ENCODE results near the gene ITSN1. TPM values are rescaled to one million over a fixed set of nuclear protein-coding genes. Genes with fewer than 3 reads are reported as not detected.

Gene ITSN1
- total RNA-seq, 1 experiment from 2014 or later: 10.9 TPM

GRCh38 chr21:33874161-33874560, 231.9 kb downstream of the ITSN1 start:
- in situ Hi-C loops (cut with HindIII; ENCODE audit: low pct_unique_long_range_greater_than_20kb, low sequenced_read_pairs): no loop called here
- DNase-seq (ENCODE audit: low read depth, low spot score): no peak

GRCh38 chr21:33875026-33875695, 232.9 kb downstream of the ITSN1 start:
- in situ Hi-C loops (cut with HindIII; ENCODE audit: low pct_unique_long_range_greater_than_20kb, low sequenced_read_pairs): no loop called here
- no peak for DNase-seq (ENCODE audit: low read depth, low spot score)

DNA sequence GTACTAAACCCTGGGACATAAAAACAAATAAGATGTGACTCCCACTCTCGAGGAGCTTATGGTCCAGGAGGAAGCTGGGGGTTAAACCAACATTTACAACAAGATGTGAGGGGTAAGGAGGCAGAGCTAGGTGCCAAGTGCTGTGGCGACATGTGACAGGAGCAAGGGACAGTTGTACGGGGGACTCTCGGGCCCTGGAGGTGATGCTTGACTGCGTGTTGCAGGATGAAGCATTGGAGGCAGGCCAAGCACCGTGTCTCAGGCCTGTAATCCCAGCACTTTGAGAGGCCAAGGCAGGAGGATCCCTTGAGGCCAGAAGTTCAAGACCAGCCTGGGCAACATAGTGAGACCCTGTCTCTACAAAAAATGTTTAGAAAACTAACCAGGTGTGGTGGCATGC, 236.5 kb downstream of the ITSN1 start:
- no peak for DNase-seq (ENCODE audit: low read depth, low spot score)
- in situ Hi-C loops (cut with HindIII; ENCODE audit: low pct_unique_long_range_greater_than_20kb, low sequenced_read_pairs): no loop called here

DNA sequence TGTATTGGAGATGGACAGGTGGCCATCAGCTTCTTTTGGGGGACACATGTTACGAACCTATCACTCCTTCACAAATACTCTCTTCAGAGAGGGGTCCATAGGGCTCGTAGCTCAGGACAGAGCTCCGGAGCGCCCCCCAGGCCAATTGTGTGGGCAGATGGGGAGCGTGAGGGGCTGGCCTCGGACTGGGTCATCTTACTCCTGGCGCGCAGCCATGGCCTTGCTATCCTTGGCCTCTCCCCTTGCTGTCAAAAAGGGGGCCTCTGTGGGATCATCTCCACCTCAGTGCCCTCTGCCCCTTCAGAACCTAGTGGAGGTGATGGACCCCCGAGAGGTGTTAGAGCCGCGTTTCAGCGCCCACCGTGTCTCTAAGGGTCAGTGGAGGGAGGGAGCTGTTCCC, 238.3 kb downstream of the ITSN1 start:
- in situ Hi-C loops (cut with HindIII; ENCODE audit: low pct_unique_long_range_greater_than_20kb, low sequenced_read_pairs): no loop called here
- no peak for DNase-seq (ENCODE audit: low read depth, low spot score)

DNA sequence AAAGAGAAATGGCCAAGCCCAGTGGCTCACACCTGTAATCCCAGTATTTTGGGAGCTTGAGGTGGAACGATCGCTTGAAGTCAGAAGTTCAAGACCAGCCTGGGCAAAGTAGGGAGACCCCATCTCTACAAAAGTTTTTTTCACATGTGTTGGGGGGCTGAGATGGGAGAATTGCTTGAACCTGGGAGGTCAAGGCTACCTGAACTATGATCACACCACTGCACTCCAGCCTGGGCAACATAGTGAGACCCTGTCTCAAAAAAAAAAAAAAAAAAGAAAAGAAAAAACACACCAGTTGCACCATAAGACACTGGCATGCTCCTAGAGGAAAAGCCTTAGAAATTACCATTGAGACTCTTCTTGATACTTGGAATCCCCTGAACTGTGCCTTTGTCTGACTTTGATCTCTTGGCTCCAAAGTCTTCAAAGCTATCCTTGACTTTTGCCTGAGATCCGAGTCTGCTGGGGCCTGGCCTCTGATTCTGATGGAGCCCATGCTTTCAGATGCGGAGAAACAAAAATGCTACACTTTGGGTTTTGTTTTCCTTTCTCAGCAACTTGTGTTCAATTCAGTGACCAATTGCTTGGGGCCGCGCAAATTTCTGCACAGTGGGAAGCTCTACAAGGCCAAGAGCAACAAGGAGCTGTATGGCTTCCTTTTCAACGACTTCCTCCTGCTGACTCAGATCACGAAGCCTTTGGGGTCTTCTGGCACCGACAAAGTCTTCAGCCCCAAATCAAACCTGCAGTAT, 239.6 kb downstream of the ITSN1 start:
- DNase-seq (ENCODE audit: low read depth, low spot score): no peak
- in situ Hi-C loops (cut with HindIII; ENCODE audit: low pct_unique_long_range_greater_than_20kb, low sequenced_read_pairs): no loop called here

- in situ Hi-C loops (cut with HindIII; ENCODE audit: low pct_unique_long_range_greater_than_20kb, low sequenced_read_pairs): no loop called here
- no peak for DNase-seq (ENCODE audit: low read depth, low spot score)
These were observed 240.8 kb downstream of the ITSN1 start for GRCh38 chr21:33883118-33883517.

GRCh38 chr21:33884376-33885171, 242.3 kb downstream of the ITSN1 start:
- no peak for DNase-seq (ENCODE audit: low read depth, low spot score)
- in situ Hi-C loops (cut with HindIII; ENCODE audit: low pct_unique_long_range_greater_than_20kb, low sequenced_read_pairs): no loop called here

- in situ Hi-C loops (cut with HindIII; ENCODE audit: low pct_unique_long_range_greater_than_20kb, low sequenced_read_pairs): no loop called here
These were observed 242.8 kb downstream of the ITSN1 start for GRCh38 chr21:33885172-33885514.

DNA sequence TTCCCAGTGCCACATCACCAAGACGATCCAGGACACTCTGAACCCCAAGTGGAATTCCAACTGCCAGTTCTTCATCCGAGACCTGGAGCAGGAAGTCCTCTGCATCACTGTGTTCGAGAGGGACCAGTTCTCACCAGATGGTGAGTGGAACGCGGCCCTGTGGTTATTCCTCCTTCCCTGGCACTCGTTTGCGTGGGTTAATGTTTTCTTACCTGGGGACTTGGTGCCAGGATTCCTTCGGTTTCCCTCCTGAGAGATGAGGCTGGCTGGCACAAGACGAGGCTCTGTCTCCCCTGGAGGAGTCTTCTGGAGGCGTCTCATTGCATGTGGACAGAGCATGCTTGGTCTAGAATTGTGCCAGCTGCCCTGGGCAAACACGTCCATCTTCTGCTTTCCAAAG, 244.0 kb downstream of the ITSN1 start:
- in situ Hi-C loops (cut with HindIII; ENCODE audit: low pct_unique_long_range_greater_than_20kb, low sequenced_read_pairs): no loop called here
- no peak for DNase-seq (ENCODE audit: low read depth, low spot score)

More at GRCh38 chr21:33885172-33885514, 242.8 kb downstream of the ITSN1 start:
- no peak for DNase-seq (ENCODE audit: low read depth, low spot score)

- no peak for DNase-seq (ENCODE audit: low read depth, low spot score)
- in situ Hi-C loops (cut with HindIII; ENCODE audit: low pct_unique_long_range_greater_than_20kb, low sequenced_read_pairs): no loop called here
These were observed 247.9 kb downstream of the ITSN1 start for GRCh38 chr21:33890187-33890586.

- DNase-seq (ENCODE audit: low read depth, low spot score): no peak
- in situ Hi-C loops (cut with HindIII; ENCODE audit: low pct_unique_long_range_greater_than_20kb, low sequenced_read_pairs): no loop called here
These were observed 250.6 kb downstream of the ITSN1 start for GRCh38 chr21:33892853-33893252.

GRCh38 chr21:33893917-33894316, 251.6 kb downstream of the ITSN1 start:
- no peak for DNase-seq (ENCODE audit: low read depth, low spot score)
- in situ Hi-C loops (cut with HindIII; ENCODE audit: low pct_unique_long_range_greater_than_20kb, low sequenced_read_pairs): no loop called here

DNA sequence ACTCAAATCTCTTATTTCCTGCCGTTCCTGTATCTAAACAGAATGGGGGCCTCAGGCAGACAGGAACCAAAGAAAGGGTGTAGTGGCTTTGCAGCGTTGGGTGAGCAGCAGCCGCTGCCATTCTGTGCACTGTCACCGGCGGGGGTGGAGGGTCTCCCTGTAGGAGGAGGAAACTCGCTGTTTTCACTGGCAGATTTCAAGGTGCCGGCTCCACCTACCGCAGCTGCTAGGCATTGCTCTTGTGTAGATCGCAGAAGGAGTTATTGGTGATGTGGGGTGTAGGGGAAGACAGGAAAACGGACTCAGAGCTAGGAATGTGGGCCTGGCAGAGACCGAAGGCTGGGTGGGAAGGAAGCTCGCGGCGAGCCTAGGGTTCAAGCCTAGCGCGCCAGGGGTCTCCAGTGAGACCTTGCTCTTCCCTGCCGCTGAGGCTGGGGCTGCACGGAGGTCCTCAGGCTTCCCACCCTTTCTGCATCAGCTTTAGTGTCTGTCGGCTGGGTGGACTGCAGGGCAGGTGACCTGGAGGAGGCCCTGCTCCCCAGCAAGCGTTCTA, 252.5 kb downstream of the ITSN1 start:
- in situ Hi-C loops (cut with HindIII; ENCODE audit: low pct_unique_long_range_greater_than_20kb, low sequenced_read_pairs): no loop called here
- DNase-seq (ENCODE audit: low read depth, low spot score): peak; percentile 87

DNA sequence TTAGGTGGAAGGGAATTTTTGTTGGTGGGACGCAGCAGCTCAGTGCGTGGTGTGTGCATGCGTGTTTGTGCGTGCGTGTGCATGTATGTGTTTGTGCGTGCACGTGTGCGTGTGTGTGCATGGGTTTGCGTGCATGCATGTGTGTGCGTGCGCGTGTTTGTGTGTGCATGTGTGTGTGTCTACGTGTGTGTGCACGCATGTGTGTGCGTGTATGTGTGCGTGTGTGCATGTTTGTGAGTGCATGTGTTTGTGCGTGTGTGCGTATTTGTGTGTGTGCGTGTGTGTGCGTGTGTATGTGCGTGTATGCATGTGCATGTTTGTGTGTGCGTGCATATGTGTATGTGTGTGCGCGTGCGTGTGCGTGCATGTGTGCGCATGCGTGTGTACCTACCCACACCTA, 253.1 kb downstream of the ITSN1 start:
- in situ Hi-C loops (cut with HindIII; ENCODE audit: low pct_unique_long_range_greater_than_20kb, low sequenced_read_pairs): no loop called here
- no peak for DNase-seq (ENCODE audit: low read depth, low spot score)

DNA sequence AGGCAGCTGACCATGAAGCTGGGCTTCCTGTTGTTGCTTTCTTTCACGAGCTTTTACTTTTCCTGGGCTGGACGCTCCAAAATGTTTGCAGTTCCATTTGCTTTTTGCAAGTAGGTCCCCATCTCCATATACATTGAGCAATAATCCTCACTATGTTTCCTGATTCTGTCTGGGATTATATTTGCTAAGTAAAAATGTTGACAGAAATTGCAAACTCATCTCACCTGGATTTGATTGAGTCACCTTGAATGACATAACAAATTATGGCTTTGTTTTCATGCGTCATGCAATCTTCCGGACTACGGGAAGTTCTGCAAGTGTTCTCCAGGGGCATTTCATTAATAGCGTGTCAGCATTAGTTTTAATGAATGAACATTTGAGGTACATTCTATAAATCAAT, 254.4 kb downstream of the ITSN1 start:
- in situ Hi-C loops (cut with HindIII; ENCODE audit: low pct_unique_long_range_greater_than_20kb, low sequenced_read_pairs): no loop called here
- no peak for DNase-seq (ENCODE audit: low read depth, low spot score)

DNA sequence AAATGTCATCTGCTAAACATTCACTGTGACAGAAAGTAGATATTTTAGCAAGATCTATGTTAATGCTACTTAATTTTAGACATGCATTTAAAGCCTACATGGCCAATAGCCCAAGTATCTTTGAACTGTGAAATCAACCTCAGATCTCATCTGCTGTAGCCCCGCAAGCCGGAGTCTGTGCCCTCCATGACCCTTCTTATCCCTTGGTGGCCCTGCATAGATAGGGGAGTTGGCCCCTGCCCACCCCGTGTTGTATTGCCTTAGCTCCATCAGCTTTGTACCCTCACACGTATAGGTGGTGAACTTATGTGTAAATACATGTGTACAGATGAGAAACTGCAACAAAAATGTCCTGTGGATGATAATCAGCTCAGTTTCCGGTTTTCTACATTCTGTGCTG, 254.8 kb downstream of the ITSN1 start:
- no peak for DNase-seq (ENCODE audit: low read depth, low spot score)
- in situ Hi-C loops (cut with HindIII; ENCODE audit: low pct_unique_long_range_greater_than_20kb, low sequenced_read_pairs): no loop called here

GRCh38 chr21:33897739-33898138, 255.4 kb downstream of the ITSN1 start:
- in situ Hi-C loops (cut with HindIII; ENCODE audit: low pct_unique_long_range_greater_than_20kb, low sequenced_read_pairs): no loop called here
- no peak for DNase-seq (ENCODE audit: low read depth, low spot score)

DNA sequence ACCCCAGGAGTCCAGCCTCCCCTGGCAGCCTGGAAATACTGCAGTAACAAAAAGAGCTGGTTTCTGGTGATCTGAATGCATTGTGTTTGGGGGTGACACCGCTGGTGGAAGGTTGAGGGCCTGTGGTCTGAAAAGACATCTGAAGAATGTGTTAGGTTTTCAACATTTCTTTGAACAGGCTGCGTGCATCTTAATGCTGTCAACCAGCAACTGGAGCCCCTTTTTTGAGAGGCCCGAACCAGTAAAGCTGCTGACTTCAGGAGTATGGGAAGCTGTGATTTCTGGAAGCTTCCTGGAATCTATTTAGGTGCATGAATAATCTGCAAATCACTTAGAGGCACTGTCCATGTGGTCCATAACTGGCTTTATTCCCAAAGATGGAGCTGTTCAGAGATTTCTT, 256.3 kb downstream of the ITSN1 start:
- no peak for DNase-seq (ENCODE audit: low read depth, low spot score)
- in situ Hi-C loops (cut with HindIII; ENCODE audit: low pct_unique_long_range_greater_than_20kb, low sequenced_read_pairs): no loop called here

Data from SK-MEL-5 (cell line).